Measurements from ENCODE around the gene PHF20. TPM values are rescaled to one million over a fixed set of nuclear protein-coding genes. Genes with fewer than 3 reads are reported as not detected.

PHF20 gene
- total RNA-seq, 1 donor from 2014 or later, result 42.2 TPM

GRCh38 chr20:35732644-35732982, 39.2 kb upstream of the PHF20 start:
- Mint-ChIP-seq H3K4me1 (ENCODE audit: low read depth) (peaks cover 20% of the 10 kb centered on the region), H3K36me3 (ENCODE audit: insufficient read depth) (peaks cover 32% of the 10 kb centered on the region), H3K27me3 (no peaks in the 10 kb centered on the region), H3K9me3 (ENCODE audit: low read depth) (no peaks in the 10 kb centered on the region), H3K27ac (peak overlapping the region; percentile 81), H3K4me3 (ENCODE audit: low read depth) (no peak overlapping the region)
- TF ChIP-seq CTCF (IDR thresholded peaks at IDR 0.05; ENCODE audit: unreplicated experiment), result no peak
- no peak for DNase-seq (ENCODE audit: low spot score, unreplicated experiment)

- Mint-ChIP-seq H3K27ac (peak overlapping the region; percentile 8), H3K27me3 (no peaks in the 10 kb centered on the region), H3K36me3 (ENCODE audit: insufficient read depth) (peaks cover 44% of the 10 kb centered on the region), H3K9me3 (ENCODE audit: low read depth) (no peaks in the 10 kb centered on the region), H3K4me1 (ENCODE audit: low read depth) (peaks cover 30% of the 10 kb centered on the region), H3K4me3 (ENCODE audit: low read depth) (no peak overlapping the region)
- DNase-seq (ENCODE audit: low spot score, unreplicated experiment), result no peak
- TF ChIP-seq CTCF (IDR thresholded peaks at IDR 0.05; ENCODE audit: unreplicated experiment), result no peak
Observed at GRCh38 chr20:35734374-35734773, 37.4 kb upstream of the PHF20 start.

GRCh38 chr20:35734777-35735649, 36.8 kb upstream of the PHF20 start:
- peaks cover 35% of the 10 kb centered on the region for H3K4me1 Mint-ChIP-seq (ENCODE audit: low read depth)
- no peak for TF ChIP-seq CTCF (IDR thresholded peaks at IDR 0.05; ENCODE audit: unreplicated experiment)
- no peak overlapping the region for H3K27ac Mint-ChIP-seq
- no peaks in the 10 kb centered on the region for H3K27me3 Mint-ChIP-seq
- no peak for DNase-seq (ENCODE audit: low spot score, unreplicated experiment)
- no peak overlapping the region for H3K4me3 Mint-ChIP-seq (ENCODE audit: low read depth)
- H3K36me3 Mint-ChIP-seq (ENCODE audit: insufficient read depth), result peaks cover 47% of the 10 kb centered on the region
- no peaks in the 10 kb centered on the region for H3K9me3 Mint-ChIP-seq (ENCODE audit: low read depth)

GRCh38 chr20:35735826-35736470, 35.9 kb upstream of the PHF20 start:
- no peak for TF ChIP-seq CTCF (IDR thresholded peaks at IDR 0.05; ENCODE audit: unreplicated experiment)
- Mint-ChIP-seq H3K27ac (peak overlapping the region; percentile 62), H3K4me3 (ENCODE audit: low read depth) (no peak overlapping the region), H3K36me3 (ENCODE audit: insufficient read depth) (peaks cover 50% of the 10 kb centered on the region), H3K27me3 (no peaks in the 10 kb centered on the region), H3K4me1 (ENCODE audit: low read depth) (peaks cover 41% of the 10 kb centered on the region), H3K9me3 (ENCODE audit: low read depth) (no peaks in the 10 kb centered on the region)
- no peak for DNase-seq (ENCODE audit: low spot score, unreplicated experiment)

GRCh38 chr20:35737865-35738333, 33.9 kb upstream of the PHF20 start:
- no peak for DNase-seq (ENCODE audit: low spot score, unreplicated experiment)
- no peak for TF ChIP-seq CTCF (IDR thresholded peaks at IDR 0.05; ENCODE audit: unreplicated experiment)
- Mint-ChIP-seq H3K4me1 (ENCODE audit: low read depth) (peaks cover 34% of the 10 kb centered on the region), H3K27ac (peak overlapping the region; percentile 86), H3K36me3 (ENCODE audit: insufficient read depth) (peaks cover 47% of the 10 kb centered on the region), H3K27me3 (no peaks in the 10 kb centered on the region), H3K9me3 (ENCODE audit: low read depth) (no peaks in the 10 kb centered on the region), H3K4me3 (ENCODE audit: low read depth) (peak overlapping the region; percentile 41)
